HepG2 (cell line): ENCODE results near the gene PFDN1. TPM values are rescaled to one million over a fixed set of nuclear protein-coding genes. Genes with fewer than 3 reads are reported as not detected.

Source experiments
- ATAC-seq: fragments of 200-7000 bp; cut with Tn5 transposase; 3 replicates; pipeline ENCODE4 v1.9.1; 2020; ENCODE audit warnings: mild to moderate bottlenecking, moderate library complexity
- BruUV-seq: library from RNA; stranded (reverse); fragments of 400-500 nt; replicated peaks from 2 replicates; lab custom pipeline; 2021; lab: Mats Ljungman, UMichigan
- CTCF ChIA-PET: fragments of 300-600 bp; formaldehyde crosslinking; extraction: SDS; loops from one replicate; lab custom pipeline; 2021; ENCODE audit warnings: low total read pairs, inconsistent platforms, low intra/inter-chr PET ratio; lab: Yijun Ruan, JAX
- POLR2A ChIA-PET: fragments of 350-600 bp; sonication (Branson Sonifier 250); formaldehyde crosslinking; loops from one replicate; lab custom pipeline; 2020; ENCODE audit warnings: antibody characterized with exemption, inconsistent platforms; lab: Yijun Ruan, JAX
- DNase-seq: peaks from one replicate; pipeline ENCODE4 v3.0.0-alpha.2; 2015; ENCODE audit warnings: low spot score
- FAIRE-seq: peaks from 3 replicates; lab custom pipeline; 2011; peaks lifted over from hg19 to GRCh38; lab: Jason Lieb, UNC
- H2AFZ ChIP-seq: one replicate; pipeline ENCODE4 v1.6.1; 2011; ENCODE audit warnings: low read length, inconsistent platforms
- H3K27ac ChIP-seq: fragments of 300-600 bp; 3 replicates; pipeline ENCODE4 v1.8.0; 2011; ENCODE audit warnings: mixed run types, mild to moderate bottlenecking, mixed read lengths, low read length, inconsistent platforms; ENCODE audit not compliant: insufficient read depth; ENCODE audit errors: extremely low read length
- H3K27me3 ChIP-seq, 2 experiments: fragments of 200-600 bp in 1 of 2; 2 replicates in 1 of 2; 3 replicates in 1 of 2; pipeline versions ENCODE4 v1.6.0 to v1.8.0; 2011; ENCODE audit warnings: low read length in 2 of 2, mild to moderate bottlenecking in 2 of 2, moderate library complexity in 2 of 2, inconsistent platforms in 1 of 2; ENCODE audit not compliant: insufficient read depth in 2 of 2, control insufficient read depth in 1 of 2
- H3K36me3 ChIP-seq, 2 experiments: fragments of 200-600 bp in 1 of 2; replicated peaks in 1 of 2; 2 replicates in 1 of 2; 3 replicates in 1 of 2; pipeline versions ENCODE4 v1.5.1 to v1.8.0; 2011; ENCODE audit warnings: low read length in 2 of 2, inconsistent platforms in 1 of 2; ENCODE audit not compliant: insufficient read depth in 2 of 2, control insufficient read depth in 1 of 2
- H3K4me1 ChIP-seq: 2 replicates; pipeline ENCODE4 v1.5.1; 2012; ENCODE audit warnings: low read length, inconsistent platforms; ENCODE audit not compliant: insufficient read depth
- H3K4me2 ChIP-seq: 2 replicates; pipeline ENCODE4 v1.6.0; 2011; ENCODE audit warnings: low read depth, low read length, inconsistent platforms
- H3K4me3 ChIP-seq, 3 experiments: fragments of 200-600 bp in 1 of 3; sonication (generic), shearing (Covaris generic) in 1 of 3; replicated peaks in 1 of 3; 2 replicates each; pipeline ENCODE4 v1.5.1; 2011 to 2016; ENCODE audit warnings: low read length in 3 of 3, inconsistent platforms in 2 of 3, low read depth in 2 of 3, mild to moderate bottlenecking in 2 of 3, control low read depth in 1 of 3, mixed read lengths in 1 of 3; ENCODE audit not compliant: insufficient read depth in 1 of 3
- H3K79me2 ChIP-seq: one replicate; pipeline ENCODE4 v1.6.1; 2011; ENCODE audit warnings: low read length, inconsistent platforms; ENCODE audit not compliant: insufficient read depth
- H3K9ac ChIP-seq: 2 replicates; pipeline ENCODE4 v1.6.0; 2011; ENCODE audit warnings: mild to moderate bottlenecking, low read depth, low read length, inconsistent platforms; ENCODE audit not compliant: insufficient read depth
- H3K9me3 ChIP-seq: 2 replicates; pipeline ENCODE4 v1.5.1; 2012; ENCODE audit warnings: mild to moderate bottlenecking, low read length
- H4K20me1 ChIP-seq: 2 replicates; pipeline ENCODE4 v1.6.0; 2011; ENCODE audit warnings: inconsistent platforms, mild to moderate bottlenecking, low read length, moderate library complexity; ENCODE audit not compliant: insufficient read depth
- JDP2 ChIP-seq: sonication (generic); formaldehyde crosslinking; IDR thresholded peaks from 2 replicates; pipeline ENCODE4 v1.8.1; 2022; ENCODE audit warnings: missing genetic modification reagents, borderline replicate concordance
- RBM22 ChIP-seq: fragments of 200-400 bp; formaldehyde crosslinking; optimal IDR thresholded peaks from 2 replicates; pipeline ENCODE3; 2017; ENCODE audit warnings: mild to moderate bottlenecking, low read length, moderate library complexity
- STAG1 ChIP-seq: sonication (generic); formaldehyde crosslinking; IDR thresholded peaks from 2 replicates; pipeline ENCODE4 v1.4.0; 2020; ENCODE audit warnings: missing genetic modification reagents
- ZNF597 ChIP-seq: sonication (generic); formaldehyde crosslinking; IDR thresholded peaks from 2 replicates; pipeline ENCODE4 v1.5.0; 2020; ENCODE audit warnings: missing genetic modification reagents
- WGBS: methylation state at CpG from one replicate; pipeline ENCODE4 v1.1.6; 2017; ENCODE audit warnings: low lambda C conversion rate; 5-methylcytosine and 5-hydroxymethylcytosine counted together
- in situ Hi-C: cut with HindIII; loops from 2 replicates; pipeline ENCODE4 v1.10.0; 2017; ENCODE audit warnings: low pct_unique_long_range_greater_than_20kb; ENCODE audit not compliant: extremely low pct_ligation_motif_present
- intact Hi-C: fragments of 100-400 bp; cut with micrococcal nuclease; formaldehyde crosslinking; loops from one replicate; pipeline ENCODE4 v1.10.0; 2022; ENCODE audit not compliant: unreplicated experiment
- polyA plus RNA-seq, 8 experiments: library from polyadenylated mRNA; depleted of rRNA in 3 of 8; stranded (reverse) in 7 of 8; unstranded in 1 of 8; fragments of >200 nt; fragmentation: Illumina TruSeq in 4 of 8; extraction: Trizol in 4 of 8; gene quantifications; 2 replicates each; pipeline versions ENCODE4 v1.2.1 to v1.2.3, GENCODE V29; 2011 to 2016; ENCODE audit warnings: low read depth in 4 of 8, missing spikeins in 1 of 8, mixed read lengths in 1 of 8; ENCODE audit not compliant: insufficient read depth in 1 of 8
- total RNA-seq, 5 experiments: library from RNA; depleted of rRNA; stranded (reverse); fragments of >200 nt; fragmentation: Illumina TruSeq; extraction: Trizol; gene quantifications; 2 replicates each; pipeline ENCODE4 v1.2.3, GENCODE V29; 2016; ENCODE audit warnings: low read depth in 1 of 5
- TF ChIP-seq, protein P1 (sequence below): sonication (generic); formaldehyde crosslinking; IDR thresholded peaks from 2 replicates; pipeline ENCODE4 v1.4.0; 2020; ENCODE audit warnings: missing genetic modification reagents
- TF ChIP-seq, protein P2 (sequence below): sonication (generic); formaldehyde crosslinking; IDR thresholded peaks from 2 replicates; pipeline ENCODE4 v1.8.1; 2022; ENCODE audit warnings: low read depth, mild to moderate bottlenecking, missing genetic modification reagents

PFDN1 gene
- total and polyA plus RNA-seq, 2 of the 13 experiments (the other 11 are each of a cell fraction or from before 2014, with no cell fraction given): 67.2 to 70.8 TPM

- TF ChIP-seq, protein P1, sequence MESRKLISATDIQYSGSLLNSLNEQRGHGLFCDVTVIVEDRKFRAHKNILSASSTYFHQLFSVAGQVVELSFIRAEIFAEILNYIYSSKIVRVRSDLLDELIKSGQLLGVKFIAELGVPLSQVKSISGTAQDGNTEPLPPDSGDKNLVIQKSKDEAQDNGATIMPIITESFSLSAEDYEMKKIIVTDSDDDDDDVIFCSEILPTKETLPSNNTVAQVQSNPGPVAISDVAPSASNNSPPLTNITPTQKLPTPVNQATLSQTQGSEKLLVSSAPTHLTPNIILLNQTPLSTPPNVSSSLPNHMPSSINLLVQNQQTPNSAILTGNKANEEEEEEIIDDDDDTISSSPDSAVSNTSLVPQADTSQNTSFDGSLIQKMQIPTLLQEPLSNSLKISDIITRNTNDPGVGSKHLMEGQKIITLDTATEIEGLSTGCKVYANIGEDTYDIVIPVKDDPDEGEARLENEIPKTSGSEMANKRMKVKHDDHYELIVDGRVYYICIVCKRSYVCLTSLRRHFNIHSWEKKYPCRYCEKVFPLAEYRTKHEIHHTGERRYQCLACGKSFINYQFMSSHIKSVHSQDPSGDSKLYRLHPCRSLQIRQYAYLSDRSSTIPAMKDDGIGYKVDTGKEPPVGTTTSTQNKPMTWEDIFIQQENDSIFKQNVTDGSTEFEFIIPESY (CRISPR knock-in tag): peak; percentile 69
- TF ChIP-seq ZNF597 (CRISPR knock-in tag): no peak
- TF ChIP-seq, protein P2, sequence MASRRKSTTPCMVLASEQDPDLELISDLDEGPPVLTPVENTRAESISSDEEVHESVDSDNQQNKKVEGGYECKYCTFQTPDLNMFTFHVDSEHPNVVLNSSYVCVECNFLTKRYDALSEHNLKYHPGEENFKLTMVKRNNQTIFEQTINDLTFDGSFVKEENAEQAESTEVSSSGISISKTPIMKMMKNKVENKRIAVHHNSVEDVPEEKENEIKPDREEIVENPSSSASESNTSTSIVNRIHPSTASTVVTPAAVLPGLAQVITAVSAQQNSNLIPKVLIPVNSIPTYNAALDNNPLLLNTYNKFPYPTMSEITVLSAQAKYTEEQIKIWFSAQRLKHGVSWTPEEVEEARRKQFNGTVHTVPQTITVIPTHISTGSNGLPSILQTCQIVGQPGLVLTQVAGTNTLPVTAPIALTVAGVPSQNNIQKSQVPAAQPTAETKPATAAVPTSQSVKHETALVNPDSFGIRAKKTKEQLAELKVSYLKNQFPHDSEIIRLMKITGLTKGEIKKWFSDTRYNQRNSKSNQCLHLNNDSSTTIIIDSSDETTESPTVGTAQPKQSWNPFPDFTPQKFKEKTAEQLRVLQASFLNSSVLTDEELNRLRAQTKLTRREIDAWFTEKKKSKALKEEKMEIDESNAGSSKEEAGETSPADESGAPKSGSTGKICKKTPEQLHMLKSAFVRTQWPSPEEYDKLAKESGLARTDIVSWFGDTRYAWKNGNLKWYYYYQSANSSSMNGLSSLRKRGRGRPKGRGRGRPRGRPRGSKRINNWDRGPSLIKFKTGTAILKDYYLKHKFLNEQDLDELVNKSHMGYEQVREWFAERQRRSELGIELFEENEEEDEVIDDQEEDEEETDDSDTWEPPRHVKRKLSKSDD (CRISPR knock-in tag): no peak
- peak; percentile 79 for TF ChIP-seq STAG1
- TF ChIP-seq, all 625 proteins: peak for 12
Measured at GRCh38 chr5:140239939-140240700, 62.8 kb downstream of the PFDN1 start (continued).

DNA sequence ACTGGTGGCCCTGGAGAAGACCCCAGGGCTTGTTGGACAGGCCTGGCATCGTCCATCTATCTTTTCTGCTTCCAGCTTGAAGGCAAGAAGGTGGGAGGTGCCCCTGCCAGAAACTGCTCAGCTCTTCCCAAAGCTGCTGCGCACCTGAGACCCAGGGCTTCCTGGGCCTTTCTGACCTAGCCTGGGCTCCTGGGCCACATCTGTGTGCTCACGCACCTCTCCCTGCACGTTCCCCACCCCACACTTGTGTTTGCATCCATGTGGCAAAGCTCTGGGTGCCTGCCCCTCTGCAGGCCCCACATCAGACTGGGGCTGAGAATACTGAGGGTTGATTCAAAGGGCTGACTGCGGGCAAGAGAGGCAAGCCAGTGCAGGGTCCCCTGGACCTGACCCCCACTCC, 63.4 kb downstream of the PFDN1 start:
- ChIA-PET POLR2A (interaction anchor here (0.7 to 1.5 kb wide), 3 partner anchors 58 to 107 kb away, joined by 3 to 4 read pairs (median 3); partner anchors contain the start of genes CYSTM1 and HBEGF), CTCF (interaction anchor here (1.3 to 1.4 kb wide), 3 partner anchors 112 to 120 kb away, joined by 3 to 7 read pairs (median 3); no protein-coding TSS in a partner anchor)
- DNase-seq: no peak
- Histone ChIP-seq H3K4me3 (no peak overlapping the region), H4K20me1 (no peaks in the 10 kb centered on the region), H3K9me3 (no peaks in the 10 kb centered on the region), H3K9ac (no peak overlapping the region), H2AFZ (no peak overlapping the region), H3K27me3 (no peaks in the 10 kb centered on the region), H3K27ac (no peak overlapping the region), H3K4me2 (no peak overlapping the region), H3K79me2 (no peaks in the 10 kb centered on the region), H3K36me3 (peaks cover 3 to 8% of the 10 kb centered on the region in 2 experiments; a peak in 4 of 5 replicates), H3K4me1 (peaks cover 39% of the 10 kb centered on the region)
- 97% methylated on average over 4 of the region's 5 CpGs for WGBS
- peak; percentile 40 for TF ChIP-seq RBM22
- no peak for TF ChIP-seq JDP2 (CRISPR knock-in tag)
- intact Hi-C loops: no loop called here
- no peak for FAIRE-seq
- BruUV-seq: no TSS peak
- no peak for ATAC-seq
- in situ Hi-C loops: no loop called here
